G401 (cell line): Measurements from ENCODE around the gene GYS1. TPM values are rescaled to one million over a fixed set of nuclear protein-coding genes. Genes with fewer than 3 reads are reported as not detected.
"Not testable (repeated sequence)": the region's sequence is repeated elsewhere in the genome, so short reads cannot be mapped to it uniquely, and the experiment has no call there.

Experiments used
- DNase-seq: peaks from one replicate; pipeline ENCODE4 v3.0.0-alpha.2; 2015; ENCODE audit warnings: low spot score
- in situ Hi-C: cut with HindIII; loops from 2 replicates; pipeline ENCODE4 v1.10.0; 2016; ENCODE audit warnings: low sequenced_read_pairs, mixed read lengths
- total RNA-seq: library from RNA; depleted of rRNA; stranded (reverse); fragments of >200 nt; shearing (Covaris generic); gene quantifications from 2 replicates; pipeline ENCODE4 v1.2.3, GENCODE V29; 2014

The GYS1 gene
- total RNA-seq, 1 experiment from 2014 or later, result 43.2 TPM

GRCh38 chr19:48953990-48954594 is 39.0 kb downstream of the GYS1 start:
- in situ Hi-C loops, result no loop called here
- no peak for DNase-seq

DNA sequence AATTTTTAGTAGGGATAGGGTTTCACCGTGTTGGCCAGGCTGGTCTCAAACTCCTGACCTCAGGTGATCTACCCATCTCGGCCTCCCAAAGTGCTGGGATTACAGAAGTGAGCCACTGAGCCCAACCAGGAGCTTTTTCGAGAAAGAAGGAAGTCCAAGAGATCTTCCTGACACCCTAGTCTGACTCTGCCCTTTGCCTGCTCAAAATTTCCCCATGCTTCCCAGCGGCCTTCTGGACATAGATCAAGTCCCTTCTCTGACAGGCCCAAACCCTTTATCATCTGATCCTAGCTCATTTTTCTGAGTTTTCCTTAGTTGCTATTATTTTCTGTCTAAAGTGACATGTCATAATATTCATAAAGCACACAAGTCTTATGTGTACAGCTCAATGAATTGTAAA is 40.0 kb downstream of the GYS1 start:
- in situ Hi-C loops, result no loop called here
- DNase-seq, result no peak

GRCh38 chr19:48950830-48951519 is 42.1 kb downstream of the GYS1 start:
- no peak for DNase-seq
- in situ Hi-C loops, result no loop called here

DNA sequence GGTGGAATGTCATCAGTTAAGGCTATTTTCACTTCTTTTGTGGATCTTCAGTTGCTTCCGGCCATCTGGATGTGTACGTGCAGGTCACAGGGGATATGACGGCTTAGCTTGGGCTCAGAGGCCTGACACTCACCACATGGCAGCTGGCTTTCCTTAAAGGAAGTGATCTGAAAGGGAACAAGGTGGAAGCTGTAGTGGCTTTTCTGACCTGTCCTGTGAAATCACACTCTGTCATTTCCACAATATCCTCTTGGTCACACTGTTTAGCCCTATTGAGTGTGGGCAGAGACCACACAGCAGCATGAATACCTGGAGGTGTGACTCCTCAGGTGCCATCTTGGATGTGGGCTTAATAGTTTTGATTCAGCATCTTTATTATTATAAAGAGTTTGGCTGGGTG is 43.0 kb downstream of the GYS1 start:
- in situ Hi-C loops, result no loop called here

GRCh38 chr19:48947258-48947542 is 45.9 kb downstream of the GYS1 start:
- DNase-seq, result no peak
- in situ Hi-C loops, result no loop called here

More for the DNA sequence above, 43.0 kb downstream of the GYS1 start:
- DNase-seq, result no peak

GRCh38 chr19:48946463-48947257 is 46.4 kb downstream of the GYS1 start:
- in situ Hi-C loops, result no loop called here
- DNase-seq, result no peak

GRCh38 chr19:48945817-48946216 is 47.3 kb downstream of the GYS1 start:
- in situ Hi-C loops, result no loop called here

DNA sequence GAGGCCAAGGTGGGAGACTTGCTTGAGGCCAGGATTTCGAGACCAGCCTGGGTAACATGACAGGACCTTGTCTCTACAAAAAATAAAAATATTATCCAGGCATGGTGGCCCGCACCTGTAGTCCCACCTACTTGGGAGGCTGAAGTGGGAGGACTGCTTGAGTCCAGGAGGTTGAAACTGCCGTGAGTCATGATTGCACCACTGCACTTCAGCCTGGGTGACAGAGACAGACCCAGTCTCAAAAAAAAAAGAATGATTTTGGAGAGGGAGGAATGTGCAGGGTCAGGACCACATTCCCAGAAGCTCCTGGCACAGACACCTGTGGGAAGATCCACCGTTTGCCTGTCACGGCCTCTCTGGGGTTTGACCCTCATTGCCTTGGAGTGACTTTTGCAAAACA is 47.7 kb downstream of the GYS1 start:
- in situ Hi-C loops, result no loop called here
- DNase-seq, result no peak

More at GRCh38 chr19:48945817-48946216, 47.3 kb downstream of the GYS1 start:
- DNase-seq, result no peak

- in situ Hi-C loops, result no loop called here
- DNase-seq, result no peak
Measured at GRCh38 chr19:48943081-48943480, 50.0 kb downstream of the GYS1 start.

DNA sequence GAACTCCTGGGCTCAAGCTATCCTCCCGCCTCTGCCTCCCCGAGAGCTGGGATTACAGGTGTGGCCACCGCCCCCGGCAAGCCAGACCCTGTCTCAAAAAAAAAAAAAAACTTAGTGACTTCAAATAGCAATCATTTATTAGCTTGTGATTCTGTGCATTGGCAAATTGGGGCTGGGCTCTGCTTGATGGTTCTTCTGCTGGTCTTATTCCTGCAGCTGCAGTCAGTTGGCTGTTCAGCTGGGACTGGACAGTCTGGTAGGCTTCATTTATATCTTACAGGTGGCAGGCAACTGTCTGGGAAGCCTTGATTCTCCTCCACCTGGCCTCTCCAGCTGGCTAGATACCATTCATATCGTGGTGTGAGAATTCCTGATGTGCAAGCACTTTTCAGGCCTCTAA is 52.2 kb downstream of the GYS1 start:
- DNase-seq, result no peak
- in situ Hi-C loops, result no loop called here

GRCh38 chr19:48938256-48938655 is 54.9 kb downstream of the GYS1 start:
- in situ Hi-C loops, result no loop called here
- DNase-seq, result no peak

GRCh38 chr19:48935864-48936263 is 57.2 kb downstream of the GYS1 start:
- in situ Hi-C loops, result no loop called here

GRCh38 chr19:48934837-48935236 is 58.3 kb downstream of the GYS1 start:
- in situ Hi-C loops, result no loop called here
- DNase-seq, result no peak

More at GRCh38 chr19:48935864-48936263, 57.2 kb downstream of the GYS1 start:
- no peak for DNase-seq

- in situ Hi-C loops, result no loop called here
- DNase-seq, result peak; percentile 87
Measured at GRCh38 chr19:48933382-48933932, 59.7 kb downstream of the GYS1 start, which contains the start of gene DHDH. Gene DHDH (plus strand): TSS chr19:48933699. CDS start chr19:48933722, 23 bp downstream.

DNA sequence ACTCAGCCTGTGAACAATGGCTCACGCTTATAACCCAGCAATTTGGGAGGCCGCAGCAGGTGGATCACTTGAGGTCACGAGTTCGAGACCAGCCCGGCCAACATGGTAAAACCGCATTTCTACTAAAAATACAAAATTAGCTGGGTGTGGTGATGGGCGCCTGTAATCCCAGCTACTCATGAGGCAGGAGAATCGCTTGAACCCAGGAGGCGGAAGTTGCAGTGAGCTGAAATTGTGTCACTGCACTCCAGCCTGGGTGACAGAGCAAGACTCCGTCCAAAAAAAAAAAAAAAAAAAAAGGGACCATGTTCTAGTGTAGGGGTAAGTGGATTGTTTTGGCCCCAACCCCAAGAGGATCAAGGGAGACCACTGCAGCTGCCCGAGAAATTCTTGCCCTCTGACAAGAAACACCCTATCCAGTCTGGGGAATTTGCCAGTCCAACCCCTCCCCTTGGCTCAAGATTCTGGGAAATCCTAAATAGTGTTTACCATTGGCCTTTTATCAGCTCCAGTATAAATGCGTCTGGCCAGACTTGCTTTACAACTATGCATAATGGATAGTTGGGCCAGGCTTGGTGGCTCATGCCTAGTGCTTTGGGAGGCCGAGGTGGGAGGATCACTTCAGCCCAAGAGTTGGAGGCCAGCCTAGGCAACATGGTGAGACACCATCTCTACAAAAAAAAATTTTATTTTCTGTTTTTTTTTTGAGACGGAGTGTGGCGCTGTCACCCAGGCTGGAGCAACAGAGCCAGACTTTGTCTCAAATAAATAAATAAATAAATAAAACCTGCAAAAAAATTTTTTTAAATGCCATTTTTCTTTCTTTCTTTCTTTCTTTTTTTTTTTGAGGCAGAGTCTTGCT is 64.7 kb downstream of the GYS1 start:
- DNase-seq, result no peak
- in situ Hi-C loops, result no loop called here

- DNase-seq, in situ Hi-C loops: not testable (repeated sequence)
Measured at GRCh38 chr19:48927692-48928091, 65.4 kb downstream of the GYS1 start.

GRCh38 chr19:48926909-48927308 is 66.2 kb downstream of the GYS1 start:
- DNase-seq, result peak; percentile 19
- in situ Hi-C loops, result no loop called here

DNA sequence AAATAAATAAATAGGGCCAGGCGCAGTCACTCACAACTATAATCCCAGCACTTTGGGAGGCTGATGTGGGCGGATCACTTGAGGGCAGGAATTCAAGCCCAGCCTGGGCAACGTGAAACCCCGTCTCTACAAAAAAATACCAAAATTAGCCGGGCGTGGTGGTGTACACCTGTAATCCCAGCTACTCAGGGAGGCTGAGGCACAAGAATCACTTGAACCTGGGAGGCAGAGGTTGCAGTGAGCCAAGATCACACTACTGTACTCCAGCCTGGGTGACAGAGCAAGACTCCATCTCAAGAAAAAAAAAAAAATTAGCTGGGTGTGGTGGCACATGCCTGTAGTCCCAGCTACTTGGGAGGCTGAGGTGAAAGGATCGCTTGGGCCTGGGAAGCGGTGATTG is 67.2 kb downstream of the GYS1 start:
- DNase-seq, in situ Hi-C loops: not testable (repeated sequence)

DNA sequence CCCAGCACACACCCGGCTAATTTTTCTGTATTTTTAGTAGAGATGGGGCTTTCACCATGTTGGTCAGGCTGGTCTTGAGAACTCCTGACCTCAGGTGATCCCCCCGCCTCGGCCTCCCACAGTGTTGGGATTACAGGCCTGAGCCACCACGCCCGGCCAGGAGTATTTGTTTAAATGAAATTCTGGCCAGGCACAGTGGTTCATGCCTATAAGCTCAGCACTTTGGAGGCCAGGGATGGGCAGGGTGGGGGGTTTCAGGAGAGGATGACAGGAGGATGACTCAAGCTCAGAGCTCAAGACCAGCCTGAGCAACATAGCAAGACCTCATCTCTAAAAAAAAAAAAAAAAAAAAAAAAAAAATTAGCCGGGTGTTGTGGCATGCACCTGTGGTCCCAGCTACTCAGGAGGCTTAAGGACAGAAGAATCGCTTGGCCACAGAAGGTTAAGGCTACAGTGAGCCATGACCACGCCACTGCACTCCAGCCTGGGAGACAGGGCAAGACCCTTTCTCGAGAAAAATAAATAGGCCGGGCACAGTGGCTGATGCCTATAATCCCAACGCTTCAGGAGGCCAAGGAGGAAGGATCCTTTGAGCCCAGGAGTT is 67.8 kb downstream of the GYS1 start:
- no peak for DNase-seq
- in situ Hi-C loops, result no loop called here
